Measurements from ENCODE around the gene PBX1.
A peak's percentile ranks its signal among the peaks of the same experiment; 100 is the strongest.
"Not testable (repeated sequence)": the region's sequence is repeated elsewhere in the genome, so short reads cannot be mapped to it uniquely, and the experiment has no call there.

The PBX1 gene

GRCh38 chr1:164558461-164559341 lies at the start of gene PBX1:
Gene PBX1 (plus strand): TSS chr1:164559184.
- H3K4me3 ChIP-seq (ENCODE audit: low read depth, low read length) = peak within 1 kb of the TSS; percentile 64
- peak; percentile 97 for DNase-seq (ENCODE audit: low read depth)

- DNase-seq (ENCODE audit: low read depth) = no peak
- no peak overlapping the region for H3K4me3 ChIP-seq (ENCODE audit: low read depth, low read length)
These were observed 48.5 kb upstream of the PBX1 start for GRCh38 chr1:164510435-164510834.

- DNase-seq (ENCODE audit: low read depth) = no peak
- no peak overlapping the region for H3K4me3 ChIP-seq (ENCODE audit: low read depth, low read length)
These were observed 47.8 kb upstream of the PBX1 start for GRCh38 chr1:164511001-164511705.

GRCh38 chr1:164515231-164515630 lies 43.8 kb upstream of the PBX1 start:
- no peak overlapping the region for H3K4me3 ChIP-seq (ENCODE audit: low read depth, low read length)
- DNase-seq (ENCODE audit: low read depth) = no peak

GRCh38 chr1:164515711-164516331 lies 43.2 kb upstream of the PBX1 start:
- no peak overlapping the region for H3K4me3 ChIP-seq (ENCODE audit: low read depth, low read length)
- DNase-seq (ENCODE audit: low read depth) = no peak

GRCh38 chr1:164516591-164516990 lies 42.4 kb upstream of the PBX1 start:
- DNase-seq (ENCODE audit: low read depth) = no peak
- H3K4me3 ChIP-seq (ENCODE audit: low read depth, low read length) = no peak overlapping the region

GRCh38 chr1:164518692-164519332 lies 40.2 kb upstream of the PBX1 start:
- no peak overlapping the region for H3K4me3 ChIP-seq (ENCODE audit: low read depth, low read length)
- no peak for DNase-seq (ENCODE audit: low read depth)

- H3K4me3 ChIP-seq (ENCODE audit: low read depth, low read length) = no peak overlapping the region
- DNase-seq (ENCODE audit: low read depth) = no peak
These were observed 39.6 kb upstream of the PBX1 start for GRCh38 chr1:164519426-164519825.

- H3K4me3 ChIP-seq (ENCODE audit: low read depth, low read length) = no peak overlapping the region
- no peak for DNase-seq (ENCODE audit: low read depth)
These were observed 34.2 kb upstream of the PBX1 start for GRCh38 chr1:164524810-164525209.

GRCh38 chr1:164534863-164535610 lies 23.9 kb upstream of the PBX1 start:
- DNase-seq (ENCODE audit: low read depth) = no peak
- H3K4me3 ChIP-seq (ENCODE audit: low read depth, low read length) = no peak overlapping the region

- not testable (repeated sequence) for H3K4me3 ChIP-seq (ENCODE audit: low read depth, low read length); DNase-seq (ENCODE audit: low read depth)
These were observed 6.5 kb upstream of the PBX1 start for GRCh38 chr1:164552463-164552988.

GRCh38 chr1:164557270-164557669 lies 1.7 kb upstream of the PBX1 start:
- no peak for DNase-seq (ENCODE audit: low read depth)
- no peak overlapping the region for H3K4me3 ChIP-seq (ENCODE audit: low read depth, low read length)

GRCh38 chr1:164559342-164560051 lies 513 bp downstream of the PBX1 start:
- no peak for DNase-seq (ENCODE audit: low read depth)
- peak overlapping the region; percentile 64 for H3K4me3 ChIP-seq (ENCODE audit: low read depth, low read length)

GRCh38 chr1:164560121-164560541 lies 1.1 kb downstream of the PBX1 start:
- no peak for DNase-seq (ENCODE audit: low read depth)
- H3K4me3 ChIP-seq (ENCODE audit: low read depth, low read length) = peak overlapping the region; percentile 64

GRCh38 chr1:164560556-164560955 lies 1.6 kb downstream of the PBX1 start:
- no peak for DNase-seq (ENCODE audit: low read depth)
- peak overlapping the region; percentile 64 for H3K4me3 ChIP-seq (ENCODE audit: low read depth, low read length)

GRCh38 chr1:164561007-164561406 lies 2.0 kb downstream of the PBX1 start:
- DNase-seq (ENCODE audit: low read depth) = no peak
- H3K4me3 ChIP-seq (ENCODE audit: low read depth, low read length) = peak overlapping the region; percentile 64

- DNase-seq (ENCODE audit: low read depth) = no peak
These were observed 2.5 kb downstream of the PBX1 start for GRCh38 chr1:164561472-164561871.

GRCh38 chr1:164562061-164562460 lies 3.1 kb downstream of the PBX1 start:
- no peak for DNase-seq (ENCODE audit: low read depth)
- no peak overlapping the region for H3K4me3 ChIP-seq (ENCODE audit: low read depth, low read length)

More at GRCh38 chr1:164561472-164561871, 2.5 kb downstream of the PBX1 start:
- peak overlapping the region; percentile 64 for H3K4me3 ChIP-seq (ENCODE audit: low read depth, low read length)
